GM19035 (cell line): ENCODE data around the gene ARHGAP19.
A peak's percentile ranks its signal among the peaks of the same experiment; 100 is the strongest.

ENCODE experiments used
- ATAC-seq: cut with Tn5 transposase; IDR thresholded peaks from one replicate; pipeline ENCODE4 v1.9.1; 2021; ENCODE audit not compliant: unreplicated experiment

ARHGAP19 gene

GRCh38 chr10:97197030-97197500, 95.4 kb downstream of the ARHGAP19 start:
- no peak for ATAC-seq

DNA sequence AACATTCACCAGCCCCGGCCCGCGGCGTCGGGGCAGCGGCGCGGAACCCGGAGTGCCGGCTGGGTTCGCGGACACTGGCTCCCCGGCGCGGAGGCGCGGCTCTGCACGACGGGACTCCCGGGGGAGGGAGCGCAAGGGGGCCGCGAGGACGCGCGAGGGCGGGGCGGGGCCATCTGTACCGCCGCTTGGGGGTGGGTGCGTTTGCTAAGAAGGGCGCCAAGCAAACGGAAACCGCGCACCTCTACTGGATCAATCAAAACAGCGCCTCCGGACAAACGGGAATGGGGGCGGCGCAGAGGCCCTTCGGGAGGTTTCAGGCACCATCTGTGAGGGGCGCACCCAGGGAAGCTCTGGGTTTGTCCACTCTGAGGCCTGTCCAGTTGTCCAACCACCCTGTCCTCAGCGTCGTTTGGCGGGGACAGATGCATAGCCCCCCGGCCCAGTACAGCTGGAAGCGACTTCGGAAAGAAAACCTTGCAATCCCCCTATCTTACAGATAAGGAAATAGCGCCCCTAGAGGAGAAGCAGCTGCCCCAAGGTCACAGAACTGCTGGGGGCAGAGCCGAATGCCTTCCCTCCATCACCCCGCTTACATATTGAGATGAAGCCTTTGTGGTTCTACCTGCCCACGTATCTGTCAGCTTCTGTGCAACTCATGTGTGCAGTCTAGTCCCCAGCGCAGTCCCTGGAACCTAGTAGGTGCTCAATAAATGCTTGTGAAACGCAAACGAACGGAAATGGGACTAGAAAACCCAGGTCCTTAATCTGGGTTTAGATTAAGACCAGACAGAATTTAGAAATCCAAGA, 96.0 kb downstream of the ARHGAP19 start:
- ATAC-seq = peak; percentile 76

- ATAC-seq = no peak
These were observed 96.7 kb downstream of the ARHGAP19 start for GRCh38 chr10:97195706-97196222.

DNA sequence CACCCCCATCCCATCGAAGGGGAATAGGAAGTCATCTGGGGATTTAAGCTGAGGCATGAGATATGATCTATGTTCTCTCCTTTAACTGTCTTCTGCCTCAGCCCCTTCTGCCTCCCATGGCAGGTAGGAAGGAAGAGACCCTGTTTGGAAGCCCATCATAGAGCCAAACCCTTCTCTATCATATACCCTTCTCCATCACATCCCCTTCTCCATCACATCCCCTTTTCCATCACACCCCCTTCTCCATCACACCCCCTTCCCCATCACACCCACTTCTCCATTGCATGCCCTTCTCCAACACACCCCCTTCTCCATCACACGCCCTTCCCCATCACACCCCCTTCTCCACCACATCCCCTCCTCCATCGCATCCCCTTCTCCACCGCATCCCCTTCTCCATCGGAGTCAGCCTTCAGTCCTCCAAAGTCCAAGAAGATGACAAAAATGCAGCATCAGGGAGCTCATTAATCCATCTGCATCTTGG, 99.4 kb downstream of the ARHGAP19 start:
- no peak for ATAC-seq

- ATAC-seq = no peak
These were observed 102.0 kb downstream of the ARHGAP19 start for GRCh38 chr10:97190450-97190849.

GRCh38 chr10:97188261-97188711, 104.2 kb downstream of the ARHGAP19 start:
- ATAC-seq = no peak

- ATAC-seq = no peak
These were observed 105.5 kb downstream of the ARHGAP19 start for GRCh38 chr10:97186911-97187310.

GRCh38 chr10:97185326-97186058, 106.9 kb downstream of the ARHGAP19 start, which contains the start of gene SLIT1:
TSS of gene SLIT1 (minus strand) at chr10:97185959. CDS start at chr10:97185674, 285 bp downstream.
- ATAC-seq = no peak

DNA sequence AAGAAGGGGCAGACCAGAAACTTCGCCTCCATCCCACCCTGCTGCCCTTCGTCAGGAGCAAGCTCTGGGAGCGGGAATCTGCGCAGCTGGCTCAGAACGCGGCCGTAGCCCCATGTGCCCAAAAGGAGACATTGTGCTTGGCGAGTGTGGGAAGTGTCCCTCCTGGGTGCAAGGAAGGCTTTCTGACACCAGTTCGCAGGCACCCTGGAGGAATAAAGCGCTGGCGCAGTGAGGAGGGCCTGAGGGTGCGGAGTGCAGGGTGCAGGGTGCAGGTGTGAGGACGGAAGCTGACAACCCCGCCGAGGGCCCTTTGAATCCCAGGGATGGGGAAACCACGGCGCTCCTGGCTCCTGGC, 107.5 kb downstream of the ARHGAP19 start:
- ATAC-seq = no peak

DNA sequence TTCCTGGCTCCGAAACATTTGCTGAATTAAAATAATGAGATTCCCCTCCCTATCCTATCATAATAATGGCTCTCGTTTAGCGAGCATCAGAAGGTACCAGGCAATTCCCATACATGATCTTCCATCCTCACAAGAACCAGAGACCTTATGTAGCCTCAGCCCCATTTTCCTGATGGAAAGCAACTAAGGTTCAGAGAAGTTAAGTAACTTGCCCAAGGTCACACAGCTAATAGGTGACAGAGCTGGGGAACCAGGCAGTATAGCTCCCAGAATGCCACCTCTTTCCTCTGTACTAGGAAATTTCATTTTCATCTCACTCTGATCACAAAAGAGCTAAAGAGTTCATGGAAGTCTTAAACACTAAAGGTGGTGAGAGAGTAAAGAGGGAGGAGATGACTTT, 109.1 kb downstream of the ARHGAP19 start:
- ATAC-seq = no peak

DNA sequence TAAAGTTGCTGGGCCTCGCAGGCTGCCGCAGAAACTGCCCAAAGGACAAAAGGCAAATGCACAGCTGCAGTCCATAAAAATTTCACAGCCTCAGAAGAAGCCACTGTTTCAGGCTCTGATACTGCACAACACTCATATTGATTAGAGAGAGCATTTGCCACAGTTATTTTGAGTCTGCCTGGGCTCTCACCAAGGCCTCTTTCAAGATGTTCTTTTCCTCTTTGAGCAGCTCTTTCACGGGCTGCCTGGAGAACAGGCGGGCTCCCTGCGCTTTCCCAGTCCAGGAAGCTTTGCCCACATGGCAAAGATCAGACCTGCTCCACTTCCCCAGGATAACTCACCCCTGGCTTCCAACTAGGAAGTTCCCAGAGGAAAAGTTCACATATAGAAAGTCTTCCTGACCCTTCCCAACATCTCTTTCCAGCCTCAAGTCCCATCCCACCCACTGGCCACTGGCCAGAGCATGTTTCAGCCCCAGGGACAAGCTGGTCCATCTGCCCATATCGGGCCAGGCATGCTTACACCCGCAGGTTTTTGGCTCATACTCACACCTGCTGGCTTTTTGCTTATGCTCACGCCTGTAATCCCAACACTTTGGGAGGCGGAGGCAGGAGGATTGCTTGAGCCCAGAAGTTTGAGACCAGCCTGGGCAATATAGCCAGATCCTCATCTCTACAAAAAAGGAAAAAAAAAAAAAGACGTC, 110.0 kb downstream of the ARHGAP19 start:
- no peak for ATAC-seq

- ATAC-seq = no peak
These were observed 111.5 kb downstream of the ARHGAP19 start for GRCh38 chr10:97180986-97181385.

DNA sequence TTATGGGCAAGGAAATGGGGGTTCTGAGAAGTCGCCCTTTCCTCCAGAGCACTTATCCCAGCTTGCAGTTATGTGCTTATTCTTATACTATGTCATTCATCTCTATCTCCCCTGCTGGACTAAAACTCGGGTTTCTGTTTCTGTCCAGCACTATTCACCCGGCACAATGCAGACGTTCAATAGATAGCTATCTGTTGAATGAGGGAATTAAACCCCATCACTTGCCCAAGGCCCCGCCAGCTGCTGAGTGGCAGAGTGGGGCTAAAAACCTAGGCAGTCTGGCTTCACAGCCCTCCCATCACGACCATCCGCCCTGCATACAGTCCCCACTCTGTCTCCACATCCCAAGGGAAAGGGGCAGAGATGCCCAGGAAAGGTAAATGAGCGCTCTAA, 112.1 kb downstream of the ARHGAP19 start:
- ATAC-seq = no peak

- ATAC-seq = no peak
These were observed 112.6 kb downstream of the ARHGAP19 start for GRCh38 chr10:97179731-97180362.

- ATAC-seq = no peak
These were observed 113.1 kb downstream of the ARHGAP19 start for GRCh38 chr10:97179311-97179710.

GRCh38 chr10:97178074-97178473, 114.4 kb downstream of the ARHGAP19 start:
- ATAC-seq = no peak

DNA sequence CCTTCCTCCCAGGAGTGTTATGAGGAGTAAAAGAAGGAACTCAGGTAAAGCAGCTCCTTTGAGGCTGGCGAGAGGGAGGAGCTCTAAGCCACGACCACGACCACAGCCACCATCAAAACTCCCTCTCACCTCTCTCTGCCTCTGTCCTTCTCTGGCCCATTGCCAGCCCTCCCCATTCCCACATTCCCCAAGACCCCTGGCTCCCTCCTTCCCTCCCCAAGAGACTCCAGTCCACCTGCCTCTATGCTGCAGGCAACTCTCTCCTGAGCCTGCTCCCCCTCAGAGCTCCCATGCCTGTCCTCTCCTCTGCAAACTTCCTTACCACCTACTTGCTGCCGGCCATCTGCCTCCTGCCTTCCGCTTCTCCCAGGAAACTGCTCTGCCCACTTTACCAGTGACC, 116.2 kb downstream of the ARHGAP19 start:
- ATAC-seq = no peak

- no peak for ATAC-seq
These were observed 116.9 kb downstream of the ARHGAP19 start for GRCh38 chr10:97175586-97175985.

DNA sequence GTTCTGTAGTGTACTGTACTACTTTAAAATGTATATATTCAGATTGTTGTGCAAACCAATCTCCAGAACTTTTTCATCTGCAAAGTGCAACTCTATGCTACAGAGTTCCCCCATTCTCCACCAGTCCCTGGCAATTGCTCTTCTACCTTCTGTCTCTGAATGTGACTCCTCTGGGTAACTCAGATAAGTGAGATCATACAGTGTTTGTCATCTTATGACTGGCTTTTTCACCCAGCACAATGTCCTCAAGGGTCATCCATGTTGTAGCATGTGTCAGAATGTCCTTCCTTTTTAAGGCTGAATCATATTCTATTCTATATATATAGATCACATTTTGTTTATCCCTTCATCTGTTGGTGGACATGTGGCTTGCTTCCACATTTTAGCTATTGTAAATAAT, 117.5 kb downstream of the ARHGAP19 start:
- ATAC-seq = no peak

GRCh38 chr10:97174276-97174775, 118.1 kb downstream of the ARHGAP19 start:
- ATAC-seq = no peak
